CD4-positive, alpha-beta T cell treated with Interleukin-2 at 100 ng/mL for 4 hours (primary cell): ENCODE measurements around the gene COG3.
"Not testable (repeated sequence)": the region's sequence is repeated elsewhere in the genome, so short reads cannot be mapped to it uniquely, and the experiment has no call there.

Source experiments
- DNase-seq: peaks from one replicate; pipeline ENCODE4 v3.0.0-alpha.2; 2020; ENCODE audit warnings: low spot score

COG3 gene, protein sequence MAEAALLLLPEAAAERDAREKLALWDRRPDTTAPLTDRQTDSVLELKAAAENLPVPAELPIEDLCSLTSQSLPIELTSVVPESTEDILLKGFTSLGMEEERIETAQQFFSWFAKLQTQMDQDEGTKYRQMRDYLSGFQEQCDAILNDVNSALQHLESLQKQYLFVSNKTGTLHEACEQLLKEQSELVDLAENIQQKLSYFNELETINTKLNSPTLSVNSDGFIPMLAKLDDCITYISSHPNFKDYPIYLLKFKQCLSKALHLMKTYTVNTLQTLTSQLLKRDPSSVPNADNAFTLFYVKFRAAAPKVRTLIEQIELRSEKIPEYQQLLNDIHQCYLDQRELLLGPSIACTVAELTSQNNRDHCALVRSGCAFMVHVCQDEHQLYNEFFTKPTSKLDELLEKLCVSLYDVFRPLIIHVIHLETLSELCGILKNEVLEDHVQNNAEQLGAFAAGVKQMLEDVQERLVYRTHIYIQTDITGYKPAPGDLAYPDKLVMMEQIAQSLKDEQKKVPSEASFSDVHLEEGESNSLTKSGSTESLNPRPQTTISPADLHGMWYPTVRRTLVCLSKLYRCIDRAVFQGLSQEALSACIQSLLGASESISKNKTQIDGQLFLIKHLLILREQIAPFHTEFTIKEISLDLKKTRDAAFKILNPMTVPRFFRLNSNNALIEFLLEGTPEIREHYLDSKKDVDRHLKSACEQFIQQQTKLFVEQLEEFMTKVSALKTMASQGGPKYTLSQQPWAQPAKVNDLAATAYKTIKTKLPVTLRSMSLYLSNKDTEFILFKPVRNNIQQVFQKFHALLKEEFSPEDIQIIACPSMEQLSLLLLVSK

DNA sequence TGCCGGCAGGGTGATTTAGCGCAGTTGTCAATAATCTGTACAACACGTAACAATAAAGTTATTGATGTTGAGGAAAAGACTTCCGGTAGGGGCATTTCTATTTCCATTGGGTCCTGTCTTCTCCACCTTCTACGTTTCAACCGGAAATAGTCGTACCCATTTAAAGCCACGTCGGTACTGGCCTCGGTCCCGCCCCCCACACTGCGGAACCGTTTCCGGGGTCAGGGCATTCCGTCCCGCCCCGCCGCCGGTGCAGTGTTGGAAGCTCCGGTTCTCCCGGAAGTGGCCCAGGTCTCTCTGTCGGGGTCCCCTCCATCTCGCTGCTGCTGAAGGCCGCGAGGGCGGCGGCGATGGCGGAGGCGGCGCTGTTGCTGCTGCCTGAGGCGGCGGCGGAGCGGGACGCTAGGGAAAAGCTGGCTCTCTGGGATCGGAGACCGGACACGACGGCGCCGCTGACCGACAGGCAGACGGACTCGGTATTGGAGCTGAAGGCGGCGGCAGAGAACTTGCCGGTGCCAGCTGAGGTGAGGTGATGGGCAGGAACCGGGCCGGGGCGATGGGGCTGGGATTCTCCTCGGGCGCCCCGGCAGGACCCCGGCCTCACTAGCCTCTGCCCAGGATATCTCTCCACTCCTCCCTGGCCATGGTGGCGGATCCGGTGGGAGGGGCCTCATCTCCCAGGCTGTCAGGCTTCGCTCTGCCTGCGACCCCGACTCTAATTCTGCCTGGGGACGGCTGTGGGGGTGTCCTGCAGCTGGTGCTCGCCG, at the start of gene COG3:
TSS of gene COG3 (plus strand) at position 253 of the 767 bp plus-strand sequence. CDS start at position 351, 98 bp downstream.
- peak; percentile 96 for DNase-seq

DNA sequence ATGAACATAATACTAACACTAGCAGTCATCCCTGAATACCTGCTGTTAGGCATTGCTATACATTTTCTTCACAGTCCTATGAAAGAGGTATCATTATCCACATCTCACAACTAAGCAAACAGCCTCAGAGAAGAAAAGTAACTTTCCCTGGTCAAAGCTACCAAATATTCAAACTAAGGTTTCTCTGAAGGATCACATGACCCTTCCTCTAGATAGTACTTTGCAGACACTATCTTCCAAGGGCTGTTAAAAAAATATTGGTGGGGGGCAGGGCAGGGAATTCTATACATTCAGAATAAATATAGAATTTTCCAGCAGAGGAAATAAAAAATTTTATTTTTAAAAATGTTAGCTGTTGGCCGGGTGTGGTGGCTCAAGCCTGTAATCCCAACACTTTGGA, 49.6 kb upstream of the COG3 start:
- DNase-seq: no peak

DNA sequence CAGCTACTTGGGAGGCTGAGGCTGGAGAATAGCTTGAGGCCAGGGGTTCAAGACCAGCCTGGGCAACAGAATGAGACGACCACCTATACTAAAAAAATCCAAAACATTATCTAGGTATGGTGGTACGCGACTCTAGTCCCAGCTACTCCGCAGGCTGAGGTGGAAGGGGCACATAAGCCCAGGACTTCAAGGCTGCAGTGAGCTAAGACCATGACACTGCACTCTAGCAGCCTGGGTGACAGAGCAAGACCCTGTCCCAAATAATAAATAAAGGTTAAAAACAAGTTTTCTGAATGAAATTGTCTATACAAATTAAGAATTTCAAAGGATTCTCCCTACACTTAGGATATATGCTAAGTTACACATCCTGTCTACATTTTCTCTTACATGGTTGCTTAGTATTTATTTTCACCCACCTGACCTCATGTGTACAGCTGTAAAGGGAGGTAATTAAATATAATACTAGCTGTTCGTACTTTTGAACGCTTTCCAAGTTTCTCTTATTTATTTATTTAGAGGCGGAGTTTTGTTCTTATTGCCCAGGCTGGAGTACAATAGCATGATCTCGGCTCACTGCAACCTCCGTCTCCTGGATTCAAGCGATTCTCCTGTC, 48.1 kb upstream of the COG3 start:
- no peak for DNase-seq

DNA sequence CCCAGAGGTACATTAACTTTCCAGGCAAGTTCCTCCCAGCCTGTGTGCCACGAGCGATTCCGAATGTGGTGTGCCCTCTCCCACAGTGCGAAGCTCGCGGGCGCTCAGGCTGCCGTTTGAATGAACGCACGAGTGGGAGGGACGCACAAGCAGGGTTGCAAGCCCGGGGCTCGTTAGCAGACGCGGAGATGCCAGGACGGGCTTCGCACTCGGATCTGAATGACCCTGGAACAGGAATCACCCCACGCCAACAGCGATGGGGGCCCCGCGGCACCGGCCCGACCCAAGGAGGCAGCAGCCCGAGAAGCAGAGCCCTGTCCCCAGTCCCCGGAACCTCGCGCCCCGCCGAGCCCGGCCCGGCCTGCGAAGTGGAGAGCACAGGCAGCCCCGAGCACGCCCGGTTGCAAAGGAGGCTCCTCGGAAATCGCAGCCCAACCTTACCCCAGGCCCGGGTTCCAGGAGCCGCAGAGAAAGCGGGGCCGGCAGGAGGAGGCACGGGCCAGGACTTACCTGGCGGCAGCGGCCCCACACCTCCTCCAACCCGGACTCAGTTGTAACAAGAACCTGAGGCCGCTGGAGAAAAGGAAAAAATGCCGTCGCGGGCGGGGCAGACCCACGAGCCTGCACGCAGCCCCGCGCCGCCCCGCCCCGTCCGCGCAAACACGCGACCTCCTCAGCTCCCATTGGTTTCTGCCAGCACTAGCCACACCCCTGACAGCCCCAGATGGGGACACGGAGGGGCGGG, 46.8 kb upstream of the COG3 start, which contains the start of gene SLC25A30:
TSS of gene SLC25A30 (minus strand) at position 584 of the 745 bp plus-strand sequence. CDS start 6,948 bp downstream, outside the sequence.
- peak; percentile 89 for DNase-seq

DNA sequence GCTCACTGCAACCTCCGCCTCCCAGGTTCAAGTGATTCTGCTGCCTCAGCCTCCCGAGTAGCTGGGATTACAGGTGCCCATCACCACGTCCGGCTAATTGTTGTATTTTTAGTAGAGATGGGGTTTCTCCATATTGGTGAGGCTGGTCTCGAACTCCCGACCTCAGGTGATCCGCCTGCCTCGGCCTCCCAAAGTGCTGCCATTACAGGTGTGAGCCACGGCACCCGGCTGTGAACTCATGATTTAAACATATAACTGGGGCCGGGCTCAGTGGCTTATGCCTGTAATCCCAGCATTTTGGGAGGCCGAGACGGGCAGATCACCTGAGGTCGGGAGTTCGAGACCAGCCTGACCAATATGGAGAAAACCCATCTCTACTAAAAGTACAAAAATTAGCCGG, 45.4 kb upstream of the COG3 start:
- DNase-seq: not testable (repeated sequence)

DNA sequence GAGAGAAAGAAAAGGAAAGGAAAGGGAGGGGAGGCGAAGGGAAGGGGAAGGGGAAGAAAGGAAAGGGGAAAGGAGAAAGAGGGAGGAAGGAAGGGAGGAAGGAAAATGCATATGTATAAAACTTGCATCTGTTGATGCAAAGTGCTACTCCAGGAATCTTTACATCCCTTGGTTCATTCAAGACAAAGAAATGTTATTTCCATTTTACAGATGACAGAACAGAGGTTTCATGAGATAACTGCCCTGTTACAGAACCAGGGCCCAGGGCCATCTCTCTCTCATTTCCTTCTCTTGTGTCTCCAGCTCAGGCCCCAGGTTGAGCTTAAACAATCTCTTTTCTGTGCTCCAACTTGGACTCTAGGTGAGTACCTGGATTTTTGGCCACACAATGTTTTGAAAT, 44.8 kb upstream of the COG3 start:
- no peak for DNase-seq

DNA sequence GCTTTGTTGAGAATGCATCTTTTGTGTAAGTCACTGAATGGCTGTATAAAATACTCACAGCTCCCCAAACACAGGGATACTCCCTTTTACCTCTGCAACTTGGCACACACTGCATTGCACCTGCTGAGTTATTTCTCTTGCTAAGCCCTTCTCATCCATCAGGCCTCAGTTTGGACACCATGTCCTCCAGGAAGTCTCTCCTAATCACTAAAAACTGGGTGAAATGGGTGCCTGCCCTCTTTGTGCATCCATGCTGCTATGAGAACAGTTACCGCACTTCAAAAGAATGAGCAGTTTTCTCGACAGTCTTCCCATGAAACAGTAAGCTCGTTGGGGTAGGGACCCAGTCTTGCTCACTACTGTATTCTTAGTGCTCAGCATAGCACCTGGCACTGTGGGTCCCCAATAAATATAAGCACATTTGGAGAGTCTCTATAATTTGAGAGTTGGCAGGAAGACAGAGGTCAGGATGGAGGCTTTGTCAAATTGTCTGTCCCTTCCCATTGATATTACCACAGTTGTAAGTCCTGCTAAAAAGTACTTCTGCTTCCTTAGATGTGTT, 41.9 kb upstream of the COG3 start:
- no peak for DNase-seq

DNA sequence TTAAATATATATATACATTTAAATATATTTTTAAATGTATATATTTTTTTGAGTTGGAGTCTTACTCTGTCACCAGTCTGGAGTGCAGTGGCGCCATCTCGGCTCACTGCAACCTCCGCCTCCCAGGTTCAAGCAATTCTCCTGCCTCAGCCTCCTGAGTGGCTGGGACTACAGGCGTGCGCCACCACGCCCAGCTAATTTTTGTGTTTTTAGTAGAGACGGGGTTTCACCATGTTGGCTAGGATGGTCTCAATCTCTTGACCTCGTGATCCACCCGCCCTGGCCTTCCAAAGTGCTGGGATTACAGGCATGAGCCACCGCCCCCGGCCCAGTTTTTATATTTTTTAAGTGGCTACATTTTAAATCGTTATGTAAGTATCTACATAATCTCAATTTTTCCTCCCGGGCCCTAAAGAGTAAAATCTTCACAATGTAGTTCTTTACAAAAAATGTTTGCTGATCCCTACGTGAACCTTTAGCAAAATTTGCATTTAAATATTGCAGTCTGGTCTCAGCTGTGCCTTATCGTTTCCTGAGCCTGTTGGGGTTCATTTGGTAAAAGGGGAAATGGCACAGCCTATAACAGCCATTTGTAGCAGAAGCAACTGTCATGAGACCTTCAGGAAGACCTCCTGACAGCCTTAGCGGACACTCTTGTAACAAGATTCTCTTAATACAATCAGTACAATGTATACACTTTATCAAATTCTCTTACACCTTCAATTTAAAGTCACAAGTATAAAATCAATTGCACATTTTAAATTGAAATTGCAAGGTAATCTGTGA, 38.5 kb upstream of the COG3 start:
- not testable (repeated sequence) for DNase-seq

DNA sequence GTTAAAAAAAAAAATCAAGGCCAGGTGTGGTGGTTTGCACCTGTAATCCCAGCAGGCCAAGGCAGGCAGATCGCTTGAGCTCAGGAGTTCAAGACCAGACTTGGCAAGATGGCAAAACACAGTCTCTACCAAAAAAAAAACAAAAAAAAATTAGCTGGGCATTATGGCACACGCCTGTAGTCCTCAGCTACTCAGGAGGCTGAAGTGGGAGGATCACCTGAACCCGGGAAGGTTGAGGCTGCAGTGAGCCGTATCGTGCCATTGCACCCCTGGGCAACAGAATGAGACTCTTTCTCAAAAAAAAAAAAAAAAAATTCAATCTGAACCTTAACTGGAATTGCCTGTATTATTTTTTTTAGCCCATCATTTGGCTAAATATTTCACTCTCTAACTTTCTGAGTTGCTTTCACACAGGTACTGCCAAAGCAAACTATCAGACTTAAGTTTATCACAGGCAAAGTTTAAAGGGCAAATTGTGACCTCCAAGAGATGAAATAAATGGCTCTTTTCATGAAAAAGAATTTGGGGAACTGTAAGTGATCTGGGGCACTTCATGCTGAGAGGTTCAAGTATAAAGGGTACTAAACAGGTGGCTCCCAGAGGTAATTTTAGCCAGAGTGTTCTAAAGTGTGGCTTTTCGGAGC, 31.9 kb upstream of the COG3 start:
- DNase-seq: no peak

DNA sequence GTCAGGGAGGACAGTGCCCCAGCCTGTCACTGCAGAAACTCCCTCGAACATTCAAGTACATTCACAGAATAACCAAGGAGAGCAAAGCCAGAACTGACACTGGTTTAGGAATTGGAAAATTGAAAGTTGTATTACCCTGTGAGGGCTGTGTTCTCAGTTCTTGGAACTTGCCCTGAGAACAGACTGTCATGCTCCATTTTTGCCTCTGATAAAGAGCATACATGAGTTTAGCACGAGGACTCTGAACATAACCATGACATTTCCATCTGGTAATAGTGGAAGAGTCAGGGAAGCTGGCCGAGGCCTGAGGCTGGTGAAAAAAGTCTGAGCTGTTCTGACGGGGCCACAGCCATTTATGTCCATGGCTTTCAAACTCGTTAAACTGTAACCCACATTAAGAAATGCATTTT, 31.4 kb upstream of the COG3 start:
- no peak for DNase-seq

DNA sequence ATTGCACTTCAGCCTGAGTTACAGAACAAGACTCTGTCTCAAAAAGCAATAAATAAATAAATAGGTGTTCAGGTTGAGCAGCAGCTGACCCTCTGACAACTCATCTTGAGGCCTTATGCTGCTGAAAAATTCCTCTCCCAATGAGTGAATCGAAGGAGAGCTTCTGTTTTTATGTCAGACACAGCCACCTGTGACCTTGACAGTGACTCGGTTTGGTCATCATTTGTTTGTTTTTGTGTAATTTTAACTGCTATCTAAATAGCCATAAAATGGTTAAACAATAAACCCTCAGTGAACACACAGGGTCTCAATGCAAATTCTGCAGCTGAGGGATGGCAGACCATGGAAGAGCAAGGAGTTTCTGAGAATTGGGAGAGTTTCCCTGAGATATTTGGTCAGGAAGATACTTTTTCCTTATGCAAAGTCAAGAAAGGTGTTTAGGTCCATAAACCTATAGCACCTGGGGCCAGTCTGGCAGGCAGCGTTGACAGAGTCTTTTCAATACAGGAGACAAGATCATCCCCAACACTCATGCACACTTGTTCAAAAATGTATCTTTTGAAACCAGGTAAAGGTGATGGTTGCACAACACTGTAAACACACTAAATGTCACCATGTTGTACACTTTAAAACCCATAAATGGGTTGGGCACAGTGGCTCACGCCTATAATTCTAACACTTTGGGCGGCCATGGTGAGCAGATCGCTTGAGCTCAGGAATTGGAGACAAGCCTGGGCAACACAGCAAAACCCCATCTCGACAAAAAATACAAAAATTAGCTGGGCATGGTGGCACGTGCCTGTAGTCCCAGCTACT, 30.0 kb upstream of the COG3 start:
- no peak for DNase-seq

DNA sequence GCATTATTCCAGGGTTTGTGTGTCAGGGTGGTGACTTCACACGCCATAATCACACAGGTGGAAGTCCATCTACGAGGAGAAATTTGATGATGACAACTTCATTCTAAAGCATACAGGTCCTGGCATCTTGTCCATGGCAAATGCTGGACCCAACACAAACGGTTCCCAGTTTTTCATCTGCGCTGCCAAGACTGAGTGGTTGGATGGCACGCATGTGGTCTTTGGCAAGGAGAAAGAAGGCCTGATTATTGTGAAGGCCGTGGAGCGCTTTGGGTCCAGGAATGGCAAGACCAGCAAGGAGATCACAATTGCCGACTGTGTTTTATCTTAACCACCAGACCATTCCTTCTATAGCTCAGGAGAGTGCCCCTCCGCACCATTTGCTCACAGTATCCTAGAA, 28.4 kb upstream of the COG3 start:
- no peak for DNase-seq

DNA sequence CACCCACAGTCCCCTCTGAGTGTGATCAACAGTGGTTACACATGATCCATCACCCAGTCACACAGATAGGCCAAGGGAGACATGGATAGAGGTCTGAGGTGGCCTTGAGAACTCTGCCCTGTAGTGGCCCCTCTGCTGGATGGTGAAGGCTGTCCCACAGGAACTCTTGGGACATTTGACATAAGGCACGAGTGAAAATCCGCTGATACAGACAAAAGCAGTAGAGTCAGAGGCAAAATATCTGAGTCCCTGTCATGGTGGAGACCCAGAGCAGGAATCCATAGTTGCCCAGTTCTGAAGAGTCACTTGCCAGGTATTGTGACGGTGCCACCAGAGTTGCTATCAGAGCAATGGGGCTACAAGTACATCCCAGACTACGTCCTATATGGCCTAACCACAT, 27.8 kb upstream of the COG3 start:
- DNase-seq: no peak

DNA sequence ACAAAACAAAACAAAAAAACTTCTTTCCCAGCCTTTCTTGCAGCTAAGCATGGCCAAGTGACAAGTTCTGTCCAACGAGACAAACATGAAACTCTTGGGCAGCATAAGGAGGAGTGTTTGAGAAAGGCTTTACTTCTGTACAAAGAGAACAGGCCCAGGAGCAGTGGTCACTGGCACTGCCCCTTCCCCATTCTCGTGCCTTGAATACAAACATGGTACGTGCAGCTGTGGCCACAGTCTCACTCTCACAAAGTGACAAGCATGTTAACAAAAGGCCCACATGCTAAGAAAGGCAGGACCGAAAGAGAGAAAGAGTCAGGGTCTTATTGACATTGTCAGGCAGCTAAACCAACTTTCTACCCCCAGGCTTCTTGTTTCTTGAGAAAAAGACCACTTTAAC, 26.8 kb upstream of the COG3 start:
- DNase-seq: no peak

DNA sequence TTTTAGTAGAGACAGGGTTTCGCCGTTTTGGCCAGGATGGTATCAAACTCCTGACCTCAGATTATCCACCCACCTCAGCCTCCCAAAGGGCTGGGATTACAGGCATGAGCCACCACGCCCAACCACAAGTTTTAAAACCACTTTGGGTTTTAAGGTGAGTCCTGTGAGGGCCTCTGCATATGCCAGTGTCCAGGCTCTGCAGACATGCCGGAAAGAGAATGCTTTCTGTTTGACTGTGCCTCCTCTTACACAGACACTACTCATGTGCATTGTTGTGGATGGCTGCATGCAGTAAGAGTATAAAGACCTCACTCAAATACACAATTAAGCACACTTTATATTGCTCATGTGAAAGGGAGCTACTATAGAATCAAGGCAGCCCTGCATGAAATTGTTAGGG, 25.7 kb upstream of the COG3 start:
- no peak for DNase-seq

DNA sequence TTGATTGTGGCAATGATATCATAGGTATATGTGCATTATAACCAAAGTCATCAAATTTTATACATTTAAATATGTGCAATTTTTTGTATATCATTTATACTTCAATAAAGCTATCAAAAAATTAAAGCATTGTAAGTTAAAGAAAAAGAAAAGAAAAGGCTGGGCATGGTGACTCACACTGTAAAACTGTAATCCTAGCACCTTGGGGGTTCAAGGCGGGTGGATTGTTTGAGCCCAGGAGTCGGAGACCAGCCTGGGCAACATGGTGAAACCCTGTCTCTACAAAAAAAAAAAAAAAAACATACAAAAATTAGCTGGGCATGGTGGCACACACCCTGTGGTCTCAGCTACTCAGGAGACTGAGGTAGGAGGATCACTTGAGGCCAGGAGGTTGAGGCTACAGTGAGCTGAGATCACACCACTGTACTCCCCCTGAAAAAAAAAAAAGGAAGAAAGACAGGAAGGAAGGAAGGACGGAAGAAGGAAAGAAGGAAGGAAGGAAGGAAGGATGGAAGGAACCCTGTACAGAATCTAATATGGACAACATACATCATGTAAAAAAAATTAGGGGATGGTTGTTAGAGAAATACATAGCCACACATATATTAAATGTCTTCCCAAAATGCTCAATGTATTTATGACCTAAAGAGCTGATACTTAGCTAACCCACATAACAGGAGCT, 24.8 kb upstream of the COG3 start:
- DNase-seq: no peak

DNA sequence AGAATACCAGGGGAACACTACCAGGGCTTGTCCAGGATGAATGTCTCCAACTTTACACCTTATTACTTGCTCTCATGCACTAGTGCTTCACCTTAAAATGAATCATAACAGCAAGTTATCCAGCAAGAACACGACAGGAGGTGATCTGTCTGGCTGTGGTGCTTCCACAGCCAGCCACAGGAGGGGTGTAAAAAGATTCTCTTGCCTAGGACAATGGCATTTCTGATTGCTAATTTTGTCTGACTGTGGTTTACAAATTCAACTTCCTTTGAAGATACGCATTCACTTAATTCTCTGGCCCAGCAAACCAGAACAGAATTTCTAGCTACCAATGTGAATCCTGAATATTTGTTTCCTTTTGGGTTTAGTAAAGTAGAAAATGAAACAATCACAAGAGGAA, 23.1 kb upstream of the COG3 start:
- DNase-seq: peak; percentile 29

DNA sequence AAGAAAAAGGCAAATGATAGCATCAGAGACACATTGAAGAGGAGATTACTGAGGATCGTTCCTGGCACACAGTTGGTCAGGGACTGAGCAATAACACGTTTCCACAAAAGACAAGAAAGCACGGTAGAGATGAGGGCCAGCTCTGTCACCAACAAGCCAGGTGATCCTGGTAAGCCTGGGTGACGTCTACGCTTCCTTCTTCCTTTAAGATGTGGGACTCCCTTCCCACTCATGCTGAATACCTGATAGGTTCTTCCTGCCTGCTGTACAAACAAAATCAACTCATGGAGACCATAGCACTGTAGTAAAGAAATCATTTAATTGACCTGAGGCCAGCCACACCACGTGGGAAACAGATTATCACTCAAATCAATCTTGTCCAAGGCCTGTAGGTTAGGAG, 19.7 kb upstream of the COG3 start:
- no peak for DNase-seq
